Uterus (tissue), 4 donors: ENCODE measurements around the gene PSKH1. TPM values are rescaled to one million over a fixed set of nuclear protein-coding genes. Genes with fewer than 3 reads are reported as not detected.

ENCODE experiments used
- DNase-seq, 2 donors: peaks; one replicate each; pipeline ENCODE4 v3.0.0-alpha.2; 2019 to 2020
- H3K27ac ChIP-seq, 2 donors: fragments of 200-600 bp; sonication (generic); 1 replicate in 1 of 2; 2 replicates in 1 of 2; pipeline ENCODE4 v1.5.1; 2016 to 2018
- H3K27me3 ChIP-seq, 2 donors: fragments of 200-600 bp; sonication (generic); one replicate each; pipeline ENCODE4 v1.5.1; 2018 to 2019; ENCODE audit warnings: control low read depth in 1 of 2
- H3K36me3 ChIP-seq, 2 donors: fragments of 200-600 bp; sonication (generic); one replicate each; pipeline ENCODE4 v1.5.1; 2019; ENCODE audit warnings: control low read depth in 1 of 2
- H3K4me1 ChIP-seq, 2 donors: fragments of 200-600 bp; sonication (generic); one replicate each; pipeline ENCODE4 v1.5.1; 2018 to 2019; ENCODE audit warnings: control low read depth in 1 of 2
- H3K4me3 ChIP-seq, 2 donors: fragments of 200-600 bp; sonication (generic); 1 replicate in 1 of 2; 2 replicates in 1 of 2; pipeline ENCODE4 v1.5.1; 2018 to 2019; ENCODE audit warnings: mild to moderate bottlenecking in 1 of 2
- H3K9me3 ChIP-seq, 2 donors: fragments of 200-600 bp; sonication (generic); one replicate each; pipeline ENCODE4 v1.5.1; 2019; ENCODE audit warnings: control low read depth in 1 of 2
- POLR2A ChIP-seq, 2 donors: fragments of 450-650 bp; IDR thresholded peaks; one replicate each; pipeline ENCODE4 v1.6.1; 2016; ENCODE audit warnings: antibody characterized with exemption in 2 of 2, mild to moderate bottlenecking in 1 of 2, moderate library complexity in 1 of 2
- intact Hi-C: fragments of 100-400 bp; cut with DNase I; formaldehyde crosslinking; loops from one replicate; pipeline ENCODE4 v1.15.1; 2023; ENCODE audit warnings: low total_unique reads
- total RNA-seq, 4 donors: library from RNA; depleted of rRNA in 3 of 4; stranded (reverse); fragments of >200 nt in 3 of 4; gene quantifications; one replicate each; pipeline versions ENCODE4 v1.1.0 to v1.2.4, GENCODE V29; 2014 to 2023
- TF ChIP-seq, protein P1 (sequence below), 4 experiments: fragments of 200-600 bp in 2 of 4; fragments of 450-650 bp in 2 of 4; sonication (generic) in 2 of 4; IDR thresholded peaks; one replicate each; pipeline ENCODE4 v1.5.1; 2016 to 2019; ENCODE audit warnings: antibody characterized with exemption in 4 of 4, mild to moderate bottlenecking in 2 of 4, moderate library complexity in 1 of 4
- donor health status: DM: yes; HTN: yes; CAD: no.

The PSKH1 gene
- total RNA-seq, 4 donors from 2014 or later = 3.1 to 34.3 (median 24.5) TPM

DNA sequence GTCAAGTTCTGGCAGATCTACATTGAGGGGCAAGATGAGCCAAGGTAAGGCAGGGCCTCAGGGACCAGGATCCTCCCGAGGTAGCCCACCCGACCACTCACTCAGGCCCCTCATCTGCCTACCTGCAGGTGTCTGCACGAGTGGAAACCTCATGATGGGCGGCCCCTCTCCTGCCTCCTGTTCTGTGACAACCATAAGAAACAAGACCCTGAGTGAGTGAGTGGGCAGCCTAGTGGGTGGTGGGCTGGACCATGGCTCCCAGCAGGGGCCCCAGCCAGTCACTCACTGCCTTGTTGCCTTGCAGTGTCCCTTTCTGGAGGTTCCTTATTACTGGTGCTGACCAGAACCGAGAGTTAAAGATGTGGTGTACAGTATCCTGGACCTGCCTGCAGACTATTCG is 14.8 kb upstream of the PSKH1 start:
- no peaks in the 10 kb centered on the region for H3K27me3 ChIP-seq
- no peaks in the 10 kb centered on the region for H3K36me3 ChIP-seq
- TF ChIP-seq POLR2A (IDR thresholded peaks at IDR 0.05) = no peak
- TF ChIP-seq, protein P1, sequence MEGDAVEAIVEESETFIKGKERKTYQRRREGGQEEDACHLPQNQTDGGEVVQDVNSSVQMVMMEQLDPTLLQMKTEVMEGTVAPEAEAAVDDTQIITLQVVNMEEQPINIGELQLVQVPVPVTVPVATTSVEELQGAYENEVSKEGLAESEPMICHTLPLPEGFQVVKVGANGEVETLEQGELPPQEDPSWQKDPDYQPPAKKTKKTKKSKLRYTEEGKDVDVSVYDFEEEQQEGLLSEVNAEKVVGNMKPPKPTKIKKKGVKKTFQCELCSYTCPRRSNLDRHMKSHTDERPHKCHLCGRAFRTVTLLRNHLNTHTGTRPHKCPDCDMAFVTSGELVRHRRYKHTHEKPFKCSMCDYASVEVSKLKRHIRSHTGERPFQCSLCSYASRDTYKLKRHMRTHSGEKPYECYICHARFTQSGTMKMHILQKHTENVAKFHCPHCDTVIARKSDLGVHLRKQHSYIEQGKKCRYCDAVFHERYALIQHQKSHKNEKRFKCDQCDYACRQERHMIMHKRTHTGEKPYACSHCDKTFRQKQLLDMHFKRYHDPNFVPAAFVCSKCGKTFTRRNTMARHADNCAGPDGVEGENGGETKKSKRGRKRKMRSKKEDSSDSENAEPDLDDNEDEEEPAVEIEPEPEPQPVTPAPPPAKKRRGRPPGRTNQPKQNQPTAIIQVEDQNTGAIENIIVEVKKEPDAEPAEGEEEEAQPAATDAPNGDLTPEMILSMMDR (IDR thresholded peaks at IDR 0.05) = no peak
- H3K4me3 ChIP-seq = no peak overlapping the region
- intact Hi-C loops = no loop called here
- H3K27ac ChIP-seq = no peak overlapping the region
- H3K9me3 ChIP-seq = no peaks in the 10 kb centered on the region
- H3K4me1 ChIP-seq = peaks cover 3 to 11% of the 10 kb centered on the region in 2 donors
- no peak for DNase-seq

DNA sequence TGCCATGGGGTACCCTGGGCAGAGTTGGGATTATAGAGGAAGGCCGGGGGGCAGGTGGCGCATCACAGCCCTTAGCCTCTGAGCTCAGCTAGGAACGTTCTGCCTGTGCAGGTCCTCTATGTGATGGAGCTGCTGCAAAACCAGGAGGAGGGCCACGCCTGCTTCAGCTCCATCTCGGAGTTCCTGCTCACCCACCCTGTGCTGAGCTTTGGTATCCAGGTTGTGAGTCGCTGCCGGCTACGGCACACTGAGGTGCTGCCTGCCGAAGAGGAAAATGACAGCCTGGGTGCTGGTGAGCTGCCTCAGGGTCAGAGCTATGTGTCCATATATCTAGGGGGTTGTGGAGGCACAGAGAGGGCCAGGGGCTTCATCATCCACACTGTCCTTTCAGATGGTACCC is 14.2 kb upstream of the PSKH1 start:
- H3K27me3 ChIP-seq = no peaks in the 10 kb centered on the region
- peaks cover 3 to 8% of the 10 kb centered on the region in 2 donors for H3K4me1 ChIP-seq
- TF ChIP-seq POLR2A (IDR thresholded peaks at IDR 0.05) = no peak
- TF ChIP-seq, protein P1 (IDR thresholded peaks at IDR 0.05) = no peak
- no peak overlapping the region for H3K4me3 ChIP-seq
- DNase-seq = no peak
- no peaks in the 10 kb centered on the region for H3K9me3 ChIP-seq
- intact Hi-C loops = no loop called here
- H3K36me3 ChIP-seq = no peaks in the 10 kb centered on the region
- no peak overlapping the region for H3K27ac ChIP-seq

DNA sequence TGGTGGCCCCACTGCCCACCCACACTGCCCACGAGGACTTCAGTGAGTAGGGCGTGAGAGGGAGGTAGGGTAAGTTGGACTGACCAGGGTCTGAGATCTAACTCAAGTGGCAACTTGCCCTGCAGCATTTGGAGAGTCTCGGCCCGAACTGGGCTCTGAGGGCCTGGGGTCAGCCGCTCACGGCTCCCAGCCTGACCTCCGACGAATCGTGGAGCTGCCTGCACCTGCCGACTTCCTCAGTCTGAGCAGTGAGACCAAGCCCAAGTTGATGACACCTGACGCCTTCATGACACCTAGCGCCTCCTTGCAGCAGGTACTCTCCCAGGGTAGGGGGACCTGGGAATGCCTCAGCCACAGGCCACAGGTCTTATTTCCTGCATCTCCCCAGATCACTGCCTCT is 13.6 kb upstream of the PSKH1 start:
- H3K4me1 ChIP-seq = peaks cover 3 to 6% of the 10 kb centered on the region in 2 donors
- no peak for DNase-seq
- no peak for TF ChIP-seq POLR2A (IDR thresholded peaks at IDR 0.05)
- TF ChIP-seq, protein P1 (IDR thresholded peaks at IDR 0.05) = no peak
- no peaks in the 10 kb centered on the region for H3K36me3 ChIP-seq
- H3K9me3 ChIP-seq = no peaks in the 10 kb centered on the region
- H3K4me3 ChIP-seq = no peak overlapping the region
- intact Hi-C loops = no loop called here
- H3K27ac ChIP-seq = no peak overlapping the region
- H3K27me3 ChIP-seq = no peaks in the 10 kb centered on the region

DNA sequence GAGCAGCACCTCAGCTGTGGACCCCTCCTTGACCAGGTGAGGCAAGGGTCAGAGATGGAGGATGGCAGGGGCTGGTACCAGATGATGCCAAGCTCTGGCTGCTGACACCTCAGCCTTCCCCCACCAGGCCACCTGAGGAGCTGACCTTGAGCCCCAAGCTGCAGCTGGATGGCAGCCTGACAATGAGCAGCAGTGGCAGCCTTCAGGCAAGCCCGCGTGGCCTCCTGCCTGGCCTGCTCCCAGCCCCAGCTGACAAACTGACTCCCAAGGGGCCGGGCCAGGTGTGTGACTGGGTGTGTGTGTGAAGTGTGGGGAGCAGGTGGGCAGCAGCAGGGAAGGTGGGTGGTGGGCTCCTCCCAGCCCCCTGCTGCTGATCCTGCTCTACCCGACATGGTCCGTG is 13.1 kb upstream of the PSKH1 start:
- no peak for TF ChIP-seq POLR2A (IDR thresholded peaks at IDR 0.05)
- TF ChIP-seq, protein P1 (IDR thresholded peaks at IDR 0.05) = no peak
- H3K27me3 ChIP-seq = no peaks in the 10 kb centered on the region
- H3K27ac ChIP-seq = no peak overlapping the region
- no peak for DNase-seq
- H3K4me1 ChIP-seq = peaks cover 3 to 5% of the 10 kb centered on the region in 2 donors
- H3K36me3 ChIP-seq = no peaks in the 10 kb centered on the region
- intact Hi-C loops = loop anchor here (5.0 kb wide), 1 partner anchor 47 kb away; no protein-coding TSS in a partner anchor
- H3K9me3 ChIP-seq = no peaks in the 10 kb centered on the region
- H3K4me3 ChIP-seq = no peak overlapping the region

DNA sequence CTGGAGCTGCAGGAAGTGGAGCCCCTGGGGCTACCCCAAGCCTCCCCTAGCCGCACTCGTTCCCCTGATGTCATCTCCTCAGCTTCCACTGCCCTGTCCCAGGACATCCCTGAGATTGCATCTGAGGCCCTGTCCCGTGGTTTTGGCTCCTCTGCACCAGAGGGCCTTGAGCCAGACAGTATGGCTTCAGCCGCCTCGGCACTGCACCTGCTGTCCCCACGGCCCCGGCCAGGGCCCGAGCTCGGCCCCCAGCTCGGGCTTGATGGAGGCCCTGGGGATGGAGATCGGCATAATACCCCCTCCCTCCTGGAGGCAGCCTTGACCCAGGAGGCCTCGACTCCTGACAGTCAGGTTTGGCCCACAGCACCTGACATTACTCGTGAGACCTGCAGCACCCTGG is 12.5 kb upstream of the PSKH1 start:
- intact Hi-C loops = loop anchor here (5.0 kb wide), 1 partner anchor 47 kb away; no protein-coding TSS in a partner anchor

More for the DNA sequence above, 12.5 kb upstream of the PSKH1 start:
- H3K36me3 ChIP-seq = no peaks in the 10 kb centered on the region
- H3K27ac ChIP-seq = no peak overlapping the region
- no peak overlapping the region for H3K4me3 ChIP-seq
- H3K9me3 ChIP-seq = no peaks in the 10 kb centered on the region
- TF ChIP-seq, protein P1 (IDR thresholded peaks at IDR 0.05) = no peak
- no peak for TF ChIP-seq POLR2A (IDR thresholded peaks at IDR 0.05)
- H3K27me3 ChIP-seq = no peaks in the 10 kb centered on the region
- peaks cover 3 to 5% of the 10 kb centered on the region in 2 donors for H3K4me1 ChIP-seq
- no peak for DNase-seq
